Aorta (tissue), 5 donors: ENCODE results near the gene RIPOR1. TPM values are rescaled to one million over a fixed set of nuclear protein-coding genes. Genes with fewer than 3 reads are reported as not detected.
A peak's percentile ranks its signal among the peaks of the same experiment; 100 is the strongest.

Experiments used
- ATAC-seq: fragments of 200-7000 bp; cut with Tn5 transposase; one replicate; pipeline ENCODE4 v1.9.1; 2022; ENCODE audit warnings: moderate library complexity; ENCODE audit not compliant: low FRiP score
- DNase-seq, 2 donors: peaks; one replicate each; pipeline ENCODE4 v3.0.0-alpha.2; 2020
- H3K27ac ChIP-seq, 2 donors: one replicate each; pipeline ENCODE4 v1.5.1; 2013; ENCODE audit warnings: low read length in 2 of 2, mild to moderate bottlenecking in 2 of 2, moderate library complexity in 2 of 2, control low read depth in 1 of 2, inconsistent platforms in 1 of 2, low read depth in 1 of 2
- H3K27me3 ChIP-seq, 2 donors: one replicate each; pipeline ENCODE4 v1.6.1; 2013; ENCODE audit warnings: control low read depth in 1 of 2, low read length in 1 of 2, mild to moderate bottlenecking in 1 of 2, moderate library complexity in 1 of 2; ENCODE audit not compliant: insufficient read depth in 2 of 2, control insufficient read depth in 1 of 2
- H3K36me3 ChIP-seq, 2 donors: one replicate each; pipeline ENCODE4 v1.6.1; 2013; ENCODE audit warnings: control low read depth in 1 of 2, low read length in 1 of 2, mild to moderate bottlenecking in 1 of 2; ENCODE audit not compliant: insufficient read depth in 2 of 2, control insufficient read depth in 1 of 2
- H3K4me1 ChIP-seq, 2 donors: one replicate each; pipeline ENCODE4 v1.6.1; 2013; ENCODE audit warnings: low read length in 2 of 2, control low read depth in 1 of 2, mild to moderate bottlenecking in 1 of 2, moderate library complexity in 1 of 2; ENCODE audit not compliant: insufficient read depth in 2 of 2, control insufficient read depth in 1 of 2
- H3K4me3 ChIP-seq, 2 donors: one replicate each; pipeline ENCODE4 v1.5.1; 2013; ENCODE audit warnings: low read length in 2 of 2, control low read depth in 1 of 2, mild to moderate bottlenecking in 1 of 2
- H3K9me3 ChIP-seq: one replicate; pipeline ENCODE4 v1.6.1; 2013; ENCODE audit warnings: mild to moderate bottlenecking, low read length; ENCODE audit not compliant: control insufficient read depth
- WGBS, 2 donors: extraction: QIAGEN DNeasy Blood & Tissue Kit; methylation state at CpG; one replicate each; pipeline ENCODE4 v1.1.7; 2013; 5-methylcytosine and 5-hydroxymethylcytosine counted together
- intact Hi-C, 2 donors: fragments of 100-400 bp; cut with DNase I; formaldehyde crosslinking; loops; one replicate each; pipeline versions ENCODE4 v1.14.2 to v1.15.0; 2022
- polyA plus RNA-seq, 2 donors: library from polyadenylated mRNA; stranded (reverse); fragments of 200-250 nt; gene quantifications; one replicate each; pipeline ENCODE4 v1.2.3, GENCODE V29; 2013
- total RNA-seq, 2 donors: library from RNA; stranded (reverse); fragmentation: NEBNext Ultra II Directional; extraction: Animal tissue kit (Norgen Biotek cat#: 25700); gene quantifications; one replicate each; pipeline ENCODE4 v1.2.1, GENCODE V29; 2021
- donor health status: healthy with polysubstance abuse.
- donor health status: Bipolar disorder and iron deficiency.
- donor health status: DM: no; HTN: no; CAD: no.
- donor health status: DM: no; HTN: no; CAD: no.
- donor health status: DM: yes; HTN: yes; CAD: no.

The RIPOR1 gene
- total and polyA plus RNA-seq, 4 donors: 22.7 to 120 (median 85.5) TPM

- Histone ChIP-seq H3K27ac (no peak overlapping the region), H3K27me3 (no peaks in the 10 kb centered on the region), H3K4me1 (no peaks in the 10 kb centered on the region), H3K36me3 (peaks cover 0 to 2% of the 10 kb centered on the region in 2 donors), H3K9me3 (no peaks in the 10 kb centered on the region), H3K4me3 (no peak overlapping the region)
- intact Hi-C loops: loop anchor here in 1 of 2 donors (5.0 kb wide), 1 partner anchor 120 kb away; the partner anchor contains the start of genes C16orf86 and ENKD1
- peak; percentile 76 to 93 for DNase-seq
- WGBS, 2 donors: 19 to 24% methylated on average over 7 of the region's 7 CpGs
- peak; percentile 67 for ATAC-seq
Measured at GRCh38 chr16:67546761-67547422, 18.3 kb downstream of the RIPOR1 start.

- intact Hi-C loops: loop anchor here in 1 of 2 donors (5.0 kb wide), 1 partner anchor 120 kb away; the partner anchor contains the start of genes C16orf86 and ENKD1
- ATAC-seq (peak; percentile 5), DNase-seq (peak in 1 of 2 donors; percentile 70)
- 68 to 70% methylated on average over 16 of the region's 16 CpGs for WGBS, 2 donors
- H3K9me3 ChIP-seq: no peaks in the 10 kb centered on the region
- H3K4me1 ChIP-seq: no peaks in the 10 kb centered on the region
- no peak overlapping the region for H3K27ac ChIP-seq
- peaks cover 0 to 2% of the 10 kb centered on the region in 2 donors for H3K36me3 ChIP-seq
- no peaks in the 10 kb centered on the region for H3K27me3 ChIP-seq
- no peak overlapping the region for H3K4me3 ChIP-seq
Measured at GRCh38 chr16:67547423-67548264, 19.0 kb downstream of the RIPOR1 start.

DNA sequence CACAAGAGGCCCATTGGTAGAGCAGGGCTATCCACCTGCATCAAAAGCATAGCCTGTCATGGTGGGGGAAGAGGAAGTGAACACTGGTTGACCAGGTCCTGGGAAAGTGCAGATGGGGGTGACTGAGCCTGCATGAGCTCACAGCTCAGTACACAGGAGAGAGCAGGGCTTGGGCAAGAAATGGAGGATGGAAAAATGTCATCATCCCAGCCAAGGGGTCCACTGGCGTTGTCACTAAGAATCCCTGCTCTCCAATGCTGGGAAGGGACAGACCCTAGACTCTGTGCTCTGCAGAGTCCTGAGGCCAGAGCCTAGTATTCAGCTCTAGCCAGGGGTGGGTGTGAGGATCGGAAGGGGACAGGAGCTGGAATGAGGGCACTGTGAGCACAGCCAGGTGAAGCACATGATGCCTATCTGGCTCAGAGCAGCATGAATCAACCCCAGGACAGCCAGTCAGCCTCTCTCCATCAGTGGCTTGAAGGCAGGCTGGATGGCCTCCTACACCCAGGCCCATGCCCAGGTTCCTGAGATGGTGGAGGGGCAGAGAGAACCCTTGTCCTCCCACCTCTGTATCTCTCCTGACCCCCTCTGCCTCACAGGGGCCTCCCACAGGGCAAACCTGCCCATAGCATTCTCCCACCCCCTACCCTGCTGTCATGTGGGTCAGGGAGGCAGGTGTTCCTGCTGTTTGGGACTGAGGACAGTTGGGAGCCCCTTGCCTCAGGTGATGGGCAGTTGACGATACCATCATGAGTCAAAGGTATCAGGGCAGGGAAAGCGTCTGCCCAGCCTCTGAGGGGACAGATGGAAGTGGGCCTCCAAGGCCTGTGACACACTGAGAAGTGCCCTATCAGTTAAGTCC is 19.9 kb downstream of the RIPOR1 start:
- peak in 1 of 2 donors; percentile 53 for DNase-seq
- no peaks in the 10 kb centered on the region for H3K4me1 ChIP-seq
- intact Hi-C loops: loop anchor here in 1 of 2 donors (5.0 kb wide), 1 partner anchor 119 kb away; the partner anchor contains the start of genes C16orf86 and ENKD1

DNA sequence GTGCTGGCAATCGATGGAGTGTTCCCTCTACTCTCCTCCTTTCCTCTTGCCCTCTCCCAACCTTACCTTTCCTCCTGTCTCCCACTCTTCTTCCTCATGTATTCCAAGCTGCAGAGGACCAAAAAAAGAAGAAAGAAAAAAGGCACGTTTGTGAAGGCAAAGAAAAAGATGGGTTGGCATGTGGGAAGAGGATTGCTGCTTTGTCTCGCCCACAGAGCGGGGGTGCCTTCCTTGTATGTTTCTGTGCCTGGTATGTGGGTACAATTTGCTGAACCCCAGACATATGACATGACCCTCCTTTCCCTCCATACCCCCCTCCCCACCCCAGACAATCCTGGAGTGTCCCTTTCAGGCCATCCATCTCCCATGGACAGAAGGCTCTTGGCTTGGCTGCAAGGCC is 20.6 kb downstream of the RIPOR1 start:
- Histone ChIP-seq H3K27ac (no peak overlapping the region), H3K36me3 (peaks cover 0 to 2% of the 10 kb centered on the region in 2 donors), H3K4me1 (no peaks in the 10 kb centered on the region), H3K27me3 (no peaks in the 10 kb centered on the region), H3K9me3 (no peaks in the 10 kb centered on the region), H3K4me3 (no peak overlapping the region)
- intact Hi-C loops: loop anchor here in 1 of 2 donors (5.0 kb wide), 1 partner anchor 118 kb away; the partner anchor contains the start of genes C16orf86 and ENKD1
- WGBS, 2 donors: 69 to 71% methylated on average over 4 of the region's 4 CpGs
- ATAC-seq (no peak), DNase-seq (peak in 1 of 2 donors; percentile 26)

More for the DNA sequence above, 19.9 kb downstream of the RIPOR1 start:
- H3K27me3 ChIP-seq: no peaks in the 10 kb centered on the region
- peaks cover 0 to 2% of the 10 kb centered on the region in 2 donors for H3K36me3 ChIP-seq
- WGBS, 2 donors: 79 to 80% methylated on average over 4 of the region's 4 CpGs
- no peak overlapping the region for H3K27ac ChIP-seq
- ATAC-seq: peak; percentile 9
- no peaks in the 10 kb centered on the region for H3K9me3 ChIP-seq
- H3K4me3 ChIP-seq: no peak overlapping the region

DNA sequence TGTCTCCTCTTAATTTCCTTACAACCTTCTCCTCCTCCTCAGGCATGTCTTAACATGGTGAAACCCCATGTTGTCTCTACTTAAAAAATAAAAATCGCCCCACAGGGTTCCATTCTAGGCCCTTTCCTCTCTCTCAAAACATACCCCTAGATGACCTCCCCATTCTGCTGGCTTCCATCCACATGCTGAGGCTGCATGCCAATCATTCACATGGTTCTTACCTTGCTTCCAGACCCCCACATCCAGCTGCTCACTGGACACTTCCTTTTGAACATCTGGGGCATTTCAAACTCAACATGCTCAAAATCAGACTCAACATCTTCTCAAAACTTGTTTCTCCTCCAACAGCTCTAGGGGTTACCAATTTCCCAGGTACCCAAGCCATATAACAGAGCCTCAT is 21.3 kb downstream of the RIPOR1 start:
- DNase-seq: peak in 1 of 2 donors; percentile 48
- no peak overlapping the region for H3K4me3 ChIP-seq
- H3K4me1 ChIP-seq: no peaks in the 10 kb centered on the region
- intact Hi-C loops: loop anchor here in 1 of 2 donors (5.0 kb wide), 1 partner anchor 117 kb away; the partner anchor contains the start of genes C16orf86 and ENKD1
- ATAC-seq: no peak
- no peaks in the 10 kb centered on the region for H3K9me3 ChIP-seq
- H3K36me3 ChIP-seq: peaks cover 0 to 2% of the 10 kb centered on the region in 2 donors
- H3K27me3 ChIP-seq: no peaks in the 10 kb centered on the region
- 9 to 32% methylated on average over 1 of the region's 1 CpG for WGBS, 2 donors
- H3K27ac ChIP-seq: no peak overlapping the region

GRCh38 chr16:67551091-67551490 is 22.5 kb downstream of the RIPOR1 start:
- Histone ChIP-seq H3K36me3 (no peaks in the 10 kb centered on the region), H3K9me3 (no peaks in the 10 kb centered on the region), H3K4me1 (no peaks in the 10 kb centered on the region), H3K27ac (no peak overlapping the region), H3K4me3 (no peak overlapping the region), H3K27me3 (no peaks in the 10 kb centered on the region)
- DNase-seq: no peak
- WGBS, 2 donors: 96 to 100% methylated on average over 2 of the region's 2 CpGs
- ATAC-seq: no peak
- intact Hi-C loops: no loop called here

- Histone ChIP-seq H3K4me1 (no peaks in the 10 kb centered on the region), H3K27me3 (no peaks in the 10 kb centered on the region), H3K9me3 (no peaks in the 10 kb centered on the region), H3K27ac (no peak overlapping the region), H3K4me3 (no peak overlapping the region), H3K36me3 (no peaks in the 10 kb centered on the region)
- DNase-seq (no peak), ATAC-seq (no peak)
- intact Hi-C loops: no loop called here
- WGBS, 2 donors: 91 to 95% methylated on average over 2 of the region's 2 CpGs
Measured at GRCh38 chr16:67551972-67552371, 23.3 kb downstream of the RIPOR1 start.

GRCh38 chr16:67552476-67552875 is 23.8 kb downstream of the RIPOR1 start:
- no peak for DNase-seq
- WGBS, 2 donors: 64 to 65% methylated on average over 4 of the region's 4 CpGs

More at GRCh38 chr16:67552476-67552875, 23.8 kb downstream of the RIPOR1 start:
- intact Hi-C loops: no loop called here
- H3K9me3 ChIP-seq: no peaks in the 10 kb centered on the region
- ATAC-seq: no peak
- H3K27me3 ChIP-seq: no peaks in the 10 kb centered on the region
- no peak overlapping the region for H3K4me3 ChIP-seq
- H3K4me1 ChIP-seq: no peaks in the 10 kb centered on the region
- H3K36me3 ChIP-seq: no peaks in the 10 kb centered on the region
- H3K27ac ChIP-seq: no peak overlapping the region
